Fibroblast of skin of back (primary cell): ENCODE measurements around the gene NCK2.

Source experiments
- DNase-seq: peaks from one replicate; pipeline ENCODE4 v3.0.0-alpha.2; 2013

The NCK2 gene

GRCh38 chr2:105820151-105820550 is 75.4 kb downstream of the NCK2 start:
- DNase-seq, result no peak

DNA sequence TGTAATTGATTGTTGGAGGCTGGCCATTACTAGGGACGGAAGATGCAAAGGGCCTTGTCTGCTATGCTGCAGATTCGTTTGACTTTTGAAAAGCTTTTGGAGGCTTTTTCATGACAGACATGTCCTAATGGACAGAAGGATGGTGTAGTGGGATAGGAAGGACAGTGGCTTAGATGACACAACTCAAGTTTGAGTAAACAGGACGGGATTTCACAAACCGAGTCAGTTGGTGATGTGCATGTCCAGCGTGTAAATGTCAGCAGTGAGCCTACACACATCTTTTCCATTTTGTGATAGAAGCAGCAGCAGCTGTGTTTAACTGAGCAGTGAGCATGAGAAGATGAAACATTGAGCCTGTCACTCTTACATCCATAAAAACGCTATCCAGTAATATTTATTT is 76.0 kb downstream of the NCK2 start:
- DNase-seq, result no peak

DNA sequence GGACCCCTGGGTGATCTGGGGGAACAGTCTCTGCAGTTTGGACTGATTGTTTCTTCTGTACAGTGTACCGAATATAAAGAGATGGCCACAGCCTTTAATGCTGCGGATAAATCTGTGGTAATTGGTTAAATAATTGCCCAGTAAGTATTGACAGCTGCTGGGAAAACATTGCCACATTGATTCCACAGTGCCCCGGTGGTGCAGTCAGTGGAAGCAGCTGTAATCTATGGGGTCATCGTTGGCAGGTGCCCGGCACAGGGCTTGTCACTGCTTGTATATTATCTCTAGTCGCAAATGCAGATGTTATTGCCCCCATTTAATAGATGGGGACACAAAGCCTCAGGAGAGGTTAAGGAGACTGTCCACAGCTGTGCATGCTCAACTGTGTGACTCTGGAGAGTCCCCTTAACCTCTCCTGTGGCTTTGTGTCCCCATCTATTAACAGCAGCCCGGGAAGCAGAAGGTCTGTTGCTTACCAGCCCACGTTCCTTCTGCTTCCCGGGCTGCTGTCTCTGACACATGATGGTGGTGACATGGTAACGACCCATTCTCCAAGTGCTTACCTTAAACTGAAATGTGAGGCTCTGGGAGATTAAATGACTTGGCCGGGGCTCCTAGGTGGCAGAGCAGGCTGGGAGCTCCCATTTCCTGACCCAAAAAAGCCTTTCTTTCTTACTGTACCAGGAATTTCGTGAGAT is 76.9 kb downstream of the NCK2 start:
- no peak for DNase-seq

DNA sequence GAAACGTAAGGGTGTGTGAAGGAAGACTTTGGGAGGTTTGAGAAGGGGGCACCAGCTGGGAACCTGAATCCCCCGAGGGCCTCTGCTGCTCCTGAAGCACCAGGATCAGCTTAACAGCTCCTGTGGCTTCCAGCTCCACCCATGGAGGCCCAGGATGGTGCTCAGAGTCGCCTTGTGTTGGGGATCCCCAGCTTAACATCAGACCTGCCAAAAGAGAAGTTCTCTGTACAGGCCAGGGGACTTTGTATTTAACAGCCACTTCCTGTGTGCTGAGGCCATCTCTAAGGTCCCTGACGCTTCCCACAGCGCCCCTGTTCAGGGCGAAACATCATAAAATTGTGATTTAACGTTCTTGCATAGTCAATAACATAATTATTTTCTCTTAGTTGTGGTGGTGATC is 77.5 kb downstream of the NCK2 start:
- DNase-seq, result no peak

DNA sequence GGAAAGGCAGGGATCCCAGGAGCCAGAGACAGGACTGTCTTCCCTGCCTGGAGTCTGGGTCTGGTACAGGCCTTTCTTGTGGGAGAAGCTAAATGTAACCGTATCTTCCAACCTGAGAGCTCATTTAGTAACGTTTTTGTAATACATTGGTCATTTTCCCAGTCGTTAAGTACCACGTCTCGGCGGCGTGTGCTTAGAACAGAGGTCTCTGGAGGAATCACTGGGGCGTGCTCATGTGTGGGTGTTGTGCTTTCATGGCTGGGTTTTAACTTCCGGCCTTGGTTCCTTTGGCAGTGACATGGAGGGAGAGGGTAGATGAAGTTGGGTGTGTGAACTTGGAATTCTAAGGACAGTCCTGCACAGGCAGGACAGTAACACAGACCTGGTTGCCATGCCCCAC is 79.7 kb downstream of the NCK2 start:
- no peak for DNase-seq

- no peak for DNase-seq
Measured at GRCh38 chr2:105827351-105828096, 82.8 kb downstream of the NCK2 start.

DNA sequence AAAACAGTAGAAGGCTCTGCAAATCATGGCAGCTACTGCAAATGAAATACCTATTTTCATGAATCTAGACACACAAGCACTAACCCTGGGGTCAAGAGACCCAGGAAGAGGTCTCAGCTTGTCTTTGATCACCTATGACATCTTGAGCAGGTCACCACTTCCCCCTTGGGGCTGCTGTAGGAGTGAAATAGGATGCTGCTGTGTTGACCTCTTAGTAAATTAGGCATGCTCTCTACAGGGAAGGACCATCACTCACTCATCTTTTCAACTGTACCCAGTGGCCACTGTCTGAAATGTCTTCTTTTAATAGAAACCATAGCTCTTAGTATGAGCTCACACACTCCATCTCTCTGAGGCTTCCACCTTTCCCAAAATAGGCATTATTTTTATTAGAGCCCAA is 83.8 kb downstream of the NCK2 start:
- DNase-seq, result no peak

GRCh38 chr2:105834931-105835330 is 90.2 kb downstream of the NCK2 start:
- DNase-seq, result peak; percentile 6

DNA sequence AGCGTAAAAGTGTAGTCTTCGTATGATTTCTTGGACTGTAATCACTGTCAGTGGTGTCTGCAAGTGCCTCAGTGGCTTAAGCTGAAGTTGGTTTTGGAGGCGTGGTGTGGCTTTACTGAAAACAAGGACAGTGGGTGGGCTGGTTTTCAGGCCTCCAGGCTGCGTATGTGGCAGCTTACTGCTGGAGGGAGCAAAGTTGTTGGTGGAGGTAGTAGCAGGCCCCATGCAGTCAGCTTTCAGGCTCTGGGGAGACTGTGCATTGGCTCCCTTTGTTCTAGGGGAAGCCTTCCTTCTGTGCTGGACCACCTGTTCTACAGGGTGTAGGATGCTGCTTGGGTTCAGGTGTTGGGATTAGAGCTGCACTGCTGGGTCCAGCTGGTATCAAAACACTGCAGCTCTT is 91.6 kb downstream of the NCK2 start:
- no peak for DNase-seq

DNA sequence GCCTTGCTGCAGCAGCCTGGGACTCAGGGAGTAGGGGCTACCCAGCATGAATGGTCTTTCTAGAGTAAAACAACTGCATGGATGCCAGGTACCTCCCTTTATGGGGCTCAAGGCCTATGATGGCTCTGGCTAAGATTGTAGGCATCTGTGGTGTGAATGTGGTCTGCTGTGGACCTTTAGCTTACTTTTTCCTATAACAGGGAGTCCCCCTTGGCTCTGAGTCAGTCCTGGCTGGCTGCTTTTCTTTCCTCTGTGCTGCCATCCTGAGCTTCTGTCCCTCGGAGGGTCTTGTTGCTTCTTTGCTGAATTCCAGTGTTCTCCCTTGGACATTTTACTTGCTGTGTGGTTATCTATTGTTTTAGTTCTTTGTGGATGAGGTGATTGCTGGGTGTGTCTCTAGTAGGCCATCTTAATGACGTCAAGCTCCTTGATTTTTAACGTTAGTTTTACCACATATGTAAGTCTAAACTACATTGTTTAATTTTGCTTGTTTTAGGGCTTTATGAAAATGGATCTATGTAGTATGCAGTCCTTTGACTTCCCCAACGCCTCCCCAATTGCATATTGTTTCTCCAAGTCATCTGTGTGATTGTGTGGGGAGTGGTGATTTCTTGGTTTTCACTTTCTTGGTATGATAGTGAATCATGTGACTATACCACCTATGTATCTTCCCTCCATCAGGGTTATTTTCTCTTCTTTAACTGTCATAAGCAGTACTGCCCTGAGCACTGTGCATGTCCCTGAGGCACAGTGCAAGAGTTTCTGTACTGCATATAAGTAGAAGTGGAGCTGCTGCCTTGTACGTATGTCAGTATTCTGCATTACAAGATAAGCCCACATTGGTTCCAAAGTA is 92.4 kb downstream of the NCK2 start:
- no peak for DNase-seq

- no peak for DNase-seq
Measured at GRCh38 chr2:105839793-105840192, 95.1 kb downstream of the NCK2 start.

- DNase-seq, result no peak
Measured at GRCh38 chr2:105840933-105841332, 96.2 kb downstream of the NCK2 start.

- no peak for DNase-seq
Measured at GRCh38 chr2:105841551-105841950, 96.8 kb downstream of the NCK2 start.

- no peak for DNase-seq
Measured at GRCh38 chr2:105842555-105842954, 97.8 kb downstream of the NCK2 start.

GRCh38 chr2:105843476-105844374 is 99.0 kb downstream of the NCK2 start:
- peak; percentile 40 for DNase-seq

DNA sequence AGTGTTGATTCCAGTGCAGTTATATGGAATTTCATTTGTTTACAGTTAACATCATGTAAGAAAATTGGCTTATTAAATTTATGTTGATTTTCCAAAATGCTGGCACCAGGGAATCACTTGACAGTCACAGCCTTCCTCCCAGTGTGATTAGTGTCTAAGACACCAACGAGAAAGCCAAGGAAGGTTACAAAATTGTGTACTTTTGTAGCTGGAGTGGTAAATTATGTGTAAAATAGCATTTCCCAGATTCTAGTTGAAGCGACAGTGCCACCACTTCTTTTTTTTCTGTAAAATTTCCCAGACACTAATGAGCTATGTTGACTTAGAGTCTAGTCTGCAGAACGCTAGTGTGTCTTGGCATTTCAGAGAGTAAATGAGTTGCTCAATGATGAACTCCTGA is 101.3 kb downstream of the NCK2 start:
- DNase-seq, result no peak

DNA sequence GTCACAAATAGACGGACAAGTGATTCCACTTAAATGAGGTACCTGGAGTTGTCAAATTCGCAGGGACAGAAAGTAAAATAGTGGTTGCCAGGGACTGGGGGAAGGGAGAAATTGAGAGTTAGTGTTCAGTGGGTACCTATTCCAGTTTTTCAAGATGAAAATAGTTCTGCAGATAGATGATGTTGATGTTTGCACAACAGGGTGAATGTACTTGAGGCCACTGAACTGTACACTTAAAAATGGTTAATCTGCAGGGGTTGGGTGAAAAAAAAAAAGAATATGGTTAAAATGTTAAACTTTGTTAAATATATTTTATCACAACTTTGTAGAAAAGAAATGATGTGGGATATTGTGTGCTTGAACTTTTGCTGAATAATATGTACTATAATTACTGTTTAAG is 102.3 kb downstream of the NCK2 start:
- DNase-seq, result no peak

DNA sequence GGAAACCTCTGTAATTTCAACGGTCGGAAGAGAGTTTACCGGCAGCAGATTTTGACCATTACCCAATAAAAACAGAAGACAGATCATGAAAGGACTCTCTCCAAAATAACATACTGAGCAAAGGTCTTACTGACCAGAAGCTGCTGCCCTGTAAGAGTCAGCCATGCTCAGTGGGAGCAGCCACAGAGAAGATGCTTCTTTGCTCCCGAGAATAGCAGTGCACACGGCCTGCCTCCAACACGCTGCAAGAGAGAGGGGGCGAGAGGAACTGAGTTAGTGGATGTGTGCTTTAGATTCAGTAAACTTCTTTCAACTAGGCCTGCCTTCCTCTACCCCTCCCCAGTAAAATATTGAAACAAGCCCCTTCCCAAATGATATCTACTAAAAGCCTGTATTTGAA is 103.7 kb downstream of the NCK2 start:
- no peak for DNase-seq

GRCh38 chr2:105849431-105850179 is 104.9 kb downstream of the NCK2 start:
- DNase-seq, result no peak

- no peak for DNase-seq
Measured at GRCh38 chr2:105852066-105852465, 107.4 kb downstream of the NCK2 start.

DNA sequence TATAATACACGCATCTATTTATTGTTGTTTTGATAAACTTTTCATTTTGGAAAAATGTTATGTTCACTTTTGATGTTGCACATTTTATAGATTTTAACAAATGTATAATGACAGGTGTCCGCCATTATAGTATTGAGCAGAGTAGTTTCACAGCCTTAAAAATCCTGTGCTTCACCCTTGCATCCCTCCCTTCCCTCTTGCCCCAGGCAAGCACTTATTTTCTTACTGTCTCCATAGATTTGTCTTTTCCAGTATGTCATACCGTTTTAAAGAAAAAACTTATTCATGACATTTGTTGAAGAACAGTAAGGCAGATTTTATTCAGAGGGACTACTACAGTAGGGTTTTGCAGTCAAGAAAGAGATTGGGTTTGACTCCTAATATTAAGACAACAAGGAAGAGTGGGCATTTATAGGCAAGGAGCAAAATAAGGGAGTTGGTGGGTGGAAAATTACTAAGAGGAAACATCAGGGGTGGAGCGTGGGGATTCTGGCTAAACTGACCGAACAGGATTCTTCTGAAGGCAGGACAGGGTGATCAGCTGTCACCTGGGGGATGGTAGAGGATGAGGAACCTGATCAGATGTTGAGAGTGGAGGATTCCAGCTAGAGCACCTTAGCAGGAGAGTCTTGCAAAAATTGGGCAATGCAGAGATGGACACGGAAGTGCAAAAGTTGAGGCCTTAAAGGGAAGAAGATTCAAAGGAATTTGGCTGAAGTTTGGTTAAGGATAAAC is 108.8 kb downstream of the NCK2 start:
- no peak for DNase-seq
